ENCODE data around the gene RFX2.

- TF ChIP-seq, protein P1, sequence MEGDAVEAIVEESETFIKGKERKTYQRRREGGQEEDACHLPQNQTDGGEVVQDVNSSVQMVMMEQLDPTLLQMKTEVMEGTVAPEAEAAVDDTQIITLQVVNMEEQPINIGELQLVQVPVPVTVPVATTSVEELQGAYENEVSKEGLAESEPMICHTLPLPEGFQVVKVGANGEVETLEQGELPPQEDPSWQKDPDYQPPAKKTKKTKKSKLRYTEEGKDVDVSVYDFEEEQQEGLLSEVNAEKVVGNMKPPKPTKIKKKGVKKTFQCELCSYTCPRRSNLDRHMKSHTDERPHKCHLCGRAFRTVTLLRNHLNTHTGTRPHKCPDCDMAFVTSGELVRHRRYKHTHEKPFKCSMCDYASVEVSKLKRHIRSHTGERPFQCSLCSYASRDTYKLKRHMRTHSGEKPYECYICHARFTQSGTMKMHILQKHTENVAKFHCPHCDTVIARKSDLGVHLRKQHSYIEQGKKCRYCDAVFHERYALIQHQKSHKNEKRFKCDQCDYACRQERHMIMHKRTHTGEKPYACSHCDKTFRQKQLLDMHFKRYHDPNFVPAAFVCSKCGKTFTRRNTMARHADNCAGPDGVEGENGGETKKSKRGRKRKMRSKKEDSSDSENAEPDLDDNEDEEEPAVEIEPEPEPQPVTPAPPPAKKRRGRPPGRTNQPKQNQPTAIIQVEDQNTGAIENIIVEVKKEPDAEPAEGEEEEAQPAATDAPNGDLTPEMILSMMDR (IDR thresholded peaks at IDR 0.05) = no peak
- no peak for TF ChIP-seq POLR2A (IDR thresholded peaks at IDR 0.05)
Observed at GRCh38 chr19:5990289-5990797, 120.0 kb downstream of the RFX2 start.

Data from body of pancreas (tissue), 4 donors.